ENCODE measurements around the gene TSPAN9.

The TSPAN9 gene

DNA sequence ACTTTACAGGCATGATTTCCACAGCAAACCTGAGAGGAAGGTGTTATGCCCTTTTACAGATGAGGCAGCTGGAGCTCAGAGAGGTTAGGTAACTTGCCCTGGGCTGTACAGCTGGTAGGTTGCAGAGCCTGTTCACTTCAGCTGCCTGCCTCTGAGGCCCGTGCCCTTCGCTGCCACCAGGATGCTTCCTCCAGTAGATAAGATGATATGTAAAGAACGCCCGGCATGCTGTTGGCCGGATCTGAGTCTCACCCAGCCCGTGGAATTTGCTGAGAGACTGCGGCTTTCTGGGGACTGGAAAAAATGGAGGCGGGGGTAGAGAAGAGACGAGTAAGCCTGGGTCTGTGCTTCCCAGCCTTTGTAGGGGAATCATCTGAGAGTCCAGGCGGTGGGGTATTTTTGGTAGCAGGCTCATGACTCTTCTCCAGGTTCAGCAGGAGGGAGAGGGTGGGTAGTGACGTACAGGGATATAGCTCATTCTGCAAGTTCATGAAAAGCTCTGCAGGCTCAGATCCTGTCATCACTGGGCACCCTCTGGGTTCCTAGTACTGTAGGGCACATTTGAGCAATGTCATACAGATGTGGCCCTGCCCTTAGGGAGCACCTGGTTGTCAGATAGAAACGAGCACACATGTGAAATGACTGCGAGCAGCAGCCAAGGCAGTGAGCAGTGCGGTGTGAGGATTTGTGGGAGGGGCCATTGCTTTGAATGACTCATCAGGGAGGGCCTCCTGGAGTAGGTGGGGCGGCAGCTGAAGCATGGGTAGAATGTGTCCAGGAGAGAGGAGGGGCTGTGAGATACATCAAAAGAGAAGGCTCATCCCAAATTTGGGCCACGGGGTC, 159.4 kb downstream of the TSPAN9 start:
- no peak for DNase-seq

DNA sequence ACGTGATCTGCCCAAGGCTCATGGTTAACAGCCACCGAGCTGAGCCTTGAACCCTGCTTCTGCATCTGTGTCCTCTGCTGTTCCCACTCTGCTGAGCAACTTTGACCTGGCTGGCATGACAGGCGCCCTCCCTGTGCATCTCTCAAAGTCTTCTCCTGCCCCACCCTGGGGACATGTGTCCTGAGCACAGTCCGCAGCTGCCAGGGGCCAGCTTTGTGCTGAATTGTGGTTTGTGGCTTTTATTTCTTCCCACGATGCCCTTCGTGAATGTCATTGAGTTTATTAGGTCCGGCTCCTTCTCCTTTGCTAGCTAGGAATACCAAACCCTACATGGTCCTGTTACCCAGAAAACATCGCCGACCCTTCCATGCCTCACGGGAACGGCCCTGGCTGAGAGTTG, 161.0 kb downstream of the TSPAN9 start:
- DNase-seq: no peak

DNA sequence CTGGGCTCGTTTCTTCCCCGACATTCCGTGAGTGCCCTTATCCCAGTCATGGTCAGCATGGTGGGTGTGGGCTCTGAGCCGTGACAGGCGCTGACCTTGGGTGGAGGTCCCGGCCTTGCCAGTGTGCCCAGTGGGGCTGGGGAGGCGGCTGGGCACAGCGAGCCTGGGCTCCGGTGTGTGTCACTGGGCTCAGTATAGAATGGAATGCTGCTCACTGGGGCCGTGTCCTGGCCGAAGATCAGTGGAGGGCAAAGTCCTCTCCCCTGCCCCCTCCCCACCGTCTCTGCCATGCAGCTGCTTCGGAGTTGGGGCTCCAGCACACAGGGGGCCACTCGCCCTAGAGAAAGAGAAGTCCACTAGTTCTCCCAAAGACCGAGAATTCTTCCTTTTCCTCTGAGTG, 164.4 kb downstream of the TSPAN9 start:
- DNase-seq: no peak

DNA sequence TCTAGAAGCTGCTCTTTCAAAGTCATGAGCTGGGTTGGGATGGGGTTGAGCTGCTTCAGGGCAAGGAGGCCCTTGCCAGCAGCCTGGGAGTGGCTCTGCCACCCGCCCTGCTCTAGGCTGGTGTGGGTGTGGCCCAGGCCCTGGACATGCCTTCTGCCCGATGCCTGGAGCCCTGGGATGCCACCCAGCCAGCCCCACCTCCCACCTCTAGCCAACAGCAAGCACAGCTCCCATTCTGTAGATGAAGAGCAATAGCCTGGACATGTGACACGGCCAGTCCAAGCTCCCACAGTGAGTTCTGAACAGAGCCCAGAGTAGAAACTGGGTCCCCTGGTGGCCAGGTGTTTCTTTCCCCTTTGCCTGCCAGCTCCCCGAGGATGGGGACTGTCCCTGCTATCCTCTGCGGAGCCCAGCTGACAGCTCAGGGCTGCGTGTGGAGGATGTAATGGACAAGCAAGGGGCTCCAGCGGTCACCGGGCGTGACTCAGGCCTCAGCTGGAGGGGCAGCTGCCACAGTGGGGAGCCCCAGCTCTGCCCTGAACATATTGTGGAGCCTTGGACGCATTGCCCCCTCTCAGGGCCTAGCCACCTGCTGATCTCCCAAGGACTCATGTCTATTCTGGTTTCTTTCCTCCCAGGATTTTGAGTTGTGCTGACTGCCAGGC, 165.2 kb downstream of the TSPAN9 start:
- no peak for DNase-seq

DNA sequence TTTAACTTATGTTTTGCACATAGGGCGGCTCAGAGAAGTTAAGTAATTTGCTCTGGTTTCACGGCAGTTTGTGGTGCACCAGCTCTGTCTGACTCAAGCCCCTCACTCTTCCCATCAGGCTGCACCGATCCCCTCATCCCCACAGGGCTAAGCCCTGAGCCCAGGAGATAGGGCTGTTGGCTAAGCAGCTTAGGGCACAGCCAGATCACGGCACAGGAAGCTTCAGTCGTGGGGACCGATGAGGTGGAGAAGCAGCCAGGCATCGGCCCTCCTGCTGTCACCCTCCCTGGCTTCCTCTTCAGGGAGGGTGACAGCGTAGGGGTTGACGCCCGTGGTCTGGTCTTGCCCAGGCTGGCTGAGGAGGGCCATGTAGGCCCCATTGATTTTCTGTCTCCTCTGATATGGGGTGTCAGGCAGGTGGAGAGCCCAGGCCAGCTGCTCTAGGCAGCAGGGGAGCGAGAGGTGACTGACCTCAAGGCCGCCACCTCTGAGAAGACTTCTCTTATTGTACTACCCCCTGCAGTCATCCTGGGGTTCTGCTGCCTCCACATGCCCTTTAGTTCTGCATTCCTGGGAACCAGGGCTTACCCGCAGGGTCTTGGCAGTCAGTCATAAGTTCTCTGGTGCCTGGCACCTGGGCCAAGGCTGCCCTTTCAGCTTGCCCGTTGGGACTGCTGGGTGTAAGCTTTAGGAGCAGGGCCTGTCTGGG, 166.4 kb downstream of the TSPAN9 start:
- DNase-seq: no peak

DNA sequence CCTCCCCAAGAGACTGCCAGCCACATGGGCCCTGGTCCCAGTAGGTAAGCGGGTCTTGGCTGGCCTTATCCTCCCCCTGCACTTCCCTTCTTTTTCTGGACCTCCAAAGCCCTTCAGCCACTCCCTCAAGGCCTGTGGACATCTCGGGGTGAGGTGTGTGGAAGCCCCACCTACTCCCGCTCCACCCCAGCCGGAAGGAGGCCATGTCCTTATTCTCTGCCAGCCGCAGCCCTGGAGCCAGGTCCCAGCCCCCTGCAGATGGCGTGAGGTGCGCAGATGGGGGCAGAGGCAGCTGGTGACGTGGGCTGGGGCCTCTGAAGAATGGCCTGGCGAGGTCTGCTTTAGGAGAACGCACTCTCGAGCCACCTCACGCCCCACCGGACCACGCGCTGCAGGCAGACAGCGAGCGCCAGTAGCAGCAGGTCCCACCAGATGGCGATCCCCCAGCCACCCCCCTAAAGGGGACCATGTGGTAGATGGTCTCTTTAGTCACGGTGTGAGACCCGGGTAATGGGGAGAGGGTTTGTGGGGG, 167.1 kb downstream of the TSPAN9 start:
- no peak for DNase-seq

DNA sequence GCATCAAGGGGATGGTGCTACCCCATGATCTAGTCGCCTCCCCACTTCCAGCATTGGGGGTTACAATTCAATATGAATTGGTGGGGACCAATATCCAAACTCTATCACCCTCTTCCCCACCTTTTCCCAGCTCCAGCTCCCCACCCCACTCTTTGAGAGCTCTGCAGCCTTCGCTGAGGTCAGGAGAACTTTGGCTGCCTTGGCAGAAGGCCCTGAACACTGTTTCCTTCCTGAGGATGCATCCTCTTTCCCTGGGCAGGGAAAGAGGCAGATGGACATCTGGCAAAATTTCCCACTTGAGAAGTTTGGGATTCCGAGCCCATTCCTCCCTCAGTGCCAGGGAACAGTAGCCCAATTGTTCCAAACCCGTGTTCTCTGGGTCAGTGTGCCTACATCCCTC, 169.1 kb downstream of the TSPAN9 start:
- no peak for DNase-seq

DNA sequence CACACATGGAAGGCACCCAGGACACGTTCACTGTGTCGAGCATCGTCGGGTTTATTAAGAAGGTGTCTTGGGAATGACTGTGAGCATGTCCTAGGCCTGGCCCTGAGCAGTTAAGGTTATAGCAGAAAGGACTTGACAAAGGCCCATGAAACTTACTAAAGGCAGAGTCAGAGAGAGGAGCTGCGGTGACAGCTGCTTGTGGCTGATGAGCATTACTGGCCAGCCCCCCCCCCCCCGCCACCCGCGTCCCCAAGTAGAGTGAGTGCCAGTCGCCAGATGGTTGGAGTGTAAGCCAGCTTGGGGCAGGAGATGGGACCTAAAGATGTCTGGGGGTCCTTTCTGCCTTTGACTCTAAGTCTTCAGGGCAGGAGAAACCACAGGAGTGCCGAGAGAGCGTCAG, 169.9 kb downstream of the TSPAN9 start:
- DNase-seq: no peak

DNA sequence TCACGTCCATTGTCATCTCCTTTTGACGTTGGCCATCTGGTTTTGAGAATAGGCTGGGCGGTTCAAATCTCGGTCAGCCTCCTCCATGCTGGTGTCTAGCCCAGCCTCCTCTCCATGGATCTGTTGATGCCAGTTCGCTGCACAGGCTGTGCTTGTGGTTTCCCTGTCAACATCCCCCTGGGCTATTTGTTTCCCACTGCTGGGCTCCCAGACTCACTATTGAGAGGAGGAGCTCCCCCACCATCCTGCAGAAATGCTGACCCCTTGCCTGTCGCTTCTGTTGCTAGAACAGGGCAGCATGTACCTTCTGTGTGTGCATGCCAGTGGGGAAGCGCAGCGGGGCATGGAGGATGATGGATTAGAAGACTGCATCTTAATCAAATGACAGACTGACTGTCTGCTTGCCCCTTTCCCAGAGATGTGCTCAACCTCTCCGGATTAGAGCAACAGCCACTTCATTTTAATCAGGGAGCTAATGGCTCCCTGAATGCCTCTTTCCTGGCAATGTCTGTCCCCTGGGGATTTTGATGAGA, 170.5 kb downstream of the TSPAN9 start:
- no peak for DNase-seq

DNA sequence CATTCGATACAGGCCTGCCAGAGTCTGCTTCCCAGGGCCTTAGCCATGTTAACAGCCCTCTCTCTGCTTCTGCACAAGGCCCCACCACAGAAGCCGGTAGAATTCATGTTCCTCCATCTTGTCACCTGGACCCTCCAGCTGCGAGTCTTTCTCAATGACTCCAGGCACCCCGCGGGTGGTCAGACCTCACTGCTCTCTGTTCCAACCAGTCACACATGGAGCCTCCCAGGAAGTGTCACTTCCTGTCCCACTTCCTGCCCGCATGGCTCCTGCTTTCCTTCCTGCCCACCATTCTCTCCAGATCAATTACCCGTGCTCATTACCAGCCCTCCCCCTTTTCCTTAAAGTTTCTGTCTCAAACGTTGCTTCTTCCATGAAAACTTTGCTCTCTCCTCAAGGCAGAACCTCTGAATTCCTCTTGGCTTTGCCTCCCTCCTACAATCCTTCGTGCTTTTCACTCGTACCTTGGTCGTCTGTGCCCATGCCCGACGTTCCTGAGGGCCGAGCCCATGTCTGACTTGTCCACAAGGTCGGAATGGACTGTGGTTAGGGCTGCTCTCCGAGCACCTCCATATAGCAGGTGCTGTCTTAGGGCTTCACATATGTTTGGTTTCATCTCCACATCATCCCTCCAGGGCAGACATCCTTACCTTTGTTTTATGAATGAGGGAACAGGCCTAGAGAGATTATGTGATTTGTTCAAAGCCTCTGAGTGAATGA, 172.1 kb downstream of the TSPAN9 start:
- no peak for DNase-seq

DNA sequence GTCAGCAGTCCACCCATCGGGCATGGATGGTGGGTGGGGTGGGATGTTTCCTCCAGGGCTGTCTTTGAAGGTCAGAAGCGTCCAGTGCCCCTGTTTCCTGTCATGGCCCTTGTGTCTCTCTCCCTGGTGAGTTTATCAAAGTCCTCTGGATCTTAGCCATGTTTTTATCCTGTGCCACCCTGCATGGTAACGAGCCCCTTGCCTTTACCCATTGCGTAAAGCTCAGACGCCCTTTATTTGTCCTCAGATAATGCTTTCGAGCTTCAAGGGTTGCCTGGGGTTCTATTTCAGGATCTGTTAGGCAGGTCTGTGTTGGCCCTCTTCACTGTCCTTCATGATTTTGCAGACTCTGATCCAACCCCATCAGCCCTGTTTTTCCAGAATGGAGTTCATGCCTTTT, 172.9 kb downstream of the TSPAN9 start:
- no peak for DNase-seq

DNA sequence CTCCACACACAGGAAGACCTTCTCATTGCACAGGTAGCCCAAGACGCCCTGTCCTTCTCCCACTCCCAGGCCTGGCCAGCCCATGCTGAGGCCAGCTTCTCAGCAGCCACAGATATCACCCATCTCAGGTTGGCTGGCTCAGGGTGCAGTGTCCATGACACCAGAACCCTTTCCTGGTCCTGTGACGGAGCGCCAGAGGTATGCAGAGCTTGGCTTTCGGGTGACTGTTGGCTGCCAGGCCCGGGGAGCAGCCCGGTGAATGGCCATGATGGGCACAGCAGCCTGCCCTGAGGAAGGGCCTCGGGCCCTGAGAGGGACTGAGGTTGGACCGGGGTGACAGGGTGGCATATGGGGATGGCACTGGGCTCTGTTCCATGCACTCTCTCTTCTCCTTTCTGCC, 173.4 kb downstream of the TSPAN9 start:
- no peak for DNase-seq

DNA sequence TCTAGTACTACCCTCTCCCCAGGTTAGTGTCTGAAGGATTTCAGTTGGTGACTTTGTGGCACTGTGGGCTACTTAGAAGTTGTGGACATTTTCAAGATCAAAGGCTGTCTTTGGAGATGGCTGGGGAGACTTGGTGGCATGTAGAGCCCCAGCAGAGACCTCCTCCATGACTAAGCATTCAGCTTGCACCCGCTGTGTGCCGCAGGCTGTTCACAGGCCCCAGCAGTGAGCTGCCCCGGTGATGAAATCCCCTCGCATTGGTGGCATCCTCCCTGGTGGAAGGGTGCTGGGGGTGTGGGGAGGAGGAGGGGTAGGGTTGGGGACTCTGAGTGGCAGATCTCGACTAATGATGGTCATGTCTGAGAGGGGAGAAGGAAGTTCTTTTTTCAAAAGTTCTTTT, 173.9 kb downstream of the TSPAN9 start:
- no peak for DNase-seq

DNA sequence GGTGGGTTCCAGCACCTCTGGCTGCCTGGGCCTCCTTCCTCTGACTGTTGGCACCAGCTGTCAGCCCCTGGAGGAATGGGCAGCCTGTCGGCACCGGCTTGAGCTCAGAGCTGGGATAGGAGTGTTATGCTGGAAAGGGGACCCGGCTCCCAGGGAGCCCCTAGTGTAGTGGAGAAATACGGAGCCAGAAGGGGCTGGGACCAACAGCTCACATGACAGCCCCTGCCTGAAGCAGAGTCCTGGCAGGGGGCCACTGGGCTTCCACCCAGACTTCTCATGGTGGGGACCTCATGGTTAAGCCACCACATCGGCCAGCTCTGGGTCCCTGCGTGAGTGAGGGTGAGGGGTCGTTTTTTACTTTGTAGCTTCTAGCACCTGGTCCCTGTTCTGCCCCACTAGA, 174.5 kb downstream of the TSPAN9 start:
- DNase-seq: no peak

DNA sequence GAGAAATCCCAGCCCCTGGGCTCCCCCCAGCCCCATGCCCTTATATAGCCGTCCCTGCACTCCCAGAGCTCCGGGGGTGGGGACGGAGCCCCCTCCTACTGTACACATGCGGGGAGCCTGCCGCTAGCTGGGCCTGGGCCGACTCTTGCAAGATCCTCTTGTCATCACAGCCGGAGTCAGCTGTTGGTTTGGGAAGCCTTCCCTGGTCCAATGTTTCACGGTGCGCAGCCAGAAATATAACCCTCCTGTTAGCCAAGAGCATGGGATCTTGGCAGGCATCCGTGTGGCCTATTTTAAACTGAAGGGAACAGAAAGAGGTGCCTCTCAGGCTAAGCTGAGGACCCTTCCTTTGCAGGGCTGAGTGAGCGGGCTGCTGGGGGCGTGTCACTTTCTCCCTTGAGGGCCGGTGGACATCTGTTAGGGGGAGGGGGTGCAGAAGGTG, 175.3 kb downstream of the TSPAN9 start:
- DNase-seq: no peak

DNA sequence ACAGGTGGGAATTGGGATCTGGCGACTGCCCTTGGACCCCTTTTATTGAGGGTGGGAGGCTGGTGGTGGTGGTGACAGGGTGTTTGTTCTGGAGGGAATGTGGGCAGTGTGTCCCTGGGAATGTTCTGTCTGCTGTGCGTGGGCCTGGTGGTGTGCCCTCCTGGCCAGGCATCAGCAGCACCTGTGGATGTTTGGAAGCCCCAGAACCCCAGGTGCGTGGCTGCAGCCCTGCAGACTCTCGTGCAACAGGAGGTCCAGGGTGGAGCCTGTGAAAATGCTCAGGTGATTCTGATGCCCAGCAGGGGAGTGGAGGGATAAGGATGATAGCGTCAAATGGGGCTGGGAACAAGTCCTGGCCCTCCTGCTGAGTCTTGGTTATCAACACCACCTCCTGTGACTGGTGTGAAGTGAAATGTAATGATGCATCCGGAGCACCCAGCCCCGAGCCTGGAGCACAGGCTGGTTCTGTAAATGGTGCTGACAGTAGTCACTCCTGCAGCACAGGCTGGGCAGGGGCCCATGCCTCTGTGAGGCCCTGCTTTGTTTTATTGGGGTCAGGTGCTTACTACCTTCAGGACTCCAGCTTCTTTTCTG, 176.6 kb downstream of the TSPAN9 start:
- no peak for DNase-seq

DNA sequence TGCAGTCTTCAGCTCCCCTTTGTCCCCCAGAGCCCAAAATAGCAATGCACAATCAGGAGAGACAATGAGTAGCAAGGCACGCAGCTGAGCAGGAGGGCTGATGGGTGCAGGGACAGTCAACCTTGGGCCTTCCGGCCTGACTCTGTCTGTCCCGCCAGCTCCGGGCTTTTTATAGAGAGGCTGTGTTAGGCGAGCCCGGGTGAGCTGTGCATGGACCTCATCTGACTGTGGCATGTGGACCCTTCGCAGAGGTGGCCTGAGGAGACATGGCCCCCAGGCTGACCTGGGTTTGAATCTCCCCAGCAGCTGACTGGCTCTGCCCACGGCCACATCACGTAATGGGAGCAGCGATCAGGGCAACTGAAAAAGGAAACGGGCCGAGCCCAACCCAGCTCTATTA, 177.9 kb downstream of the TSPAN9 start:
- DNase-seq: no peak

DNA sequence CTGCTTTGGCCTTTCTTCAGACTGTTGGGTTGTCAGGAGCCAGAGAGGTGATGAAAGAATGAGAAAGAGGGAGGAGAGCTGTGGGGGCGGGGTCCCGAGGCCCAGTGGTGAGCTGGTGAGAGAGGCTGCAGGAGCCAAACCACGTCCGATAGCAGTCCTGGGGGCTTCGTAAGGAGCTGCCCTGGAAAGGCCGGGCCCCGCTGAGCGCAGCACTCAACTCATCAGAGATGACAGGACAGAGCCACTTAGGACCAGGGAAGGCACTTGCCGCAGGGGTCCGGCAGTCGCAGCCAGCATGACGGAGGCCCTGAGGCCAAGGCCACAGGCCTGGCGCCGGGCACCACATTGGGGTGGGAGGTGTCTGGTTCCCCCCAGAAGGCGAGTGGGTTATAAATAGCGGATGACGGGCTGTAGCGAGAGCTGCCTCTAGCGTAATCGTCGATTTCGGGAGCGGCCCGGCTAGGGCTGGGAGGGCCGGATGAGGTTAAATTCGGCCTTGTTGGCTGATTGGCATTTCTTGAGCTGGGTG, 179.0 kb downstream of the TSPAN9 start:
- DNase-seq: no peak

DNA sequence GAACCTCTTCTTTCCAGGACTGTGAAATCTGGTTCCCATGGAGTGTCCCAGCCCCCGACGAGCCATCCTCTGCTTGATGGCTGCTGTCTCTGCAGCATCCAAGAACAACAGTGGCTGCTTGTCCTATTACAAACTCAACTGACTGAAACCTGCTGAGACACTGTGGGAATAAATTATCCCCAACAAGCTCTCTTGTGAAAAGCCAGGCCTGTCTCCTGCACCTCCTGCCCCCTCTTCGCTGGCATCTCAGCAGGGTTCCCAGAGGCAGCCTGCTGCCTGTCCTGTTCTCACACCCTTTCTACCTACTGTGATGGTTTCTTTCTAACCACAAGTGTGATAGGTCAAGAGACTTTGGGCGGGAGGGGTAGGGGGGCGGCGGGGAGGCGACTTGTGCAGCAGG, 180.2 kb downstream of the TSPAN9 start:
- no peak for DNase-seq

DNA sequence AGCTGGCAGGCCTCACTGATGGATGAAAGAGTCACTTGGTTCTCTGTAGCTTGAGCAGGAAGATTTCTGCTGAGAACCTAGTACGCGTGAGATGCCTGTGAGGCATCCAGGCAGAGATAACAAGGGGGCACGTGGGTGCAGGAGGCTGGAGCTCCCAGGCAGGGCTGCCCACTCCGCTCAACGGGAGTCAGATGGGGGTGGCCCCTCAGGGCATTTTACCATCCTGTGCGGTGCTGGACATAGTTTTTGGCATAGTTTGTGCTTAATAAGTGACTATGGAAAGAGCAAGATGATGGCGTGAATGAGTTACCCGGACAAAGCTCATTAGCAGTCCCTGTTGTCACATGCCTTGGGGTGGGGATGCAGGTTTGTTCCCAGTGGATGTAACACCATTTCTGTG, 182.8 kb downstream of the TSPAN9 start:
- no peak for DNase-seq

DNA sequence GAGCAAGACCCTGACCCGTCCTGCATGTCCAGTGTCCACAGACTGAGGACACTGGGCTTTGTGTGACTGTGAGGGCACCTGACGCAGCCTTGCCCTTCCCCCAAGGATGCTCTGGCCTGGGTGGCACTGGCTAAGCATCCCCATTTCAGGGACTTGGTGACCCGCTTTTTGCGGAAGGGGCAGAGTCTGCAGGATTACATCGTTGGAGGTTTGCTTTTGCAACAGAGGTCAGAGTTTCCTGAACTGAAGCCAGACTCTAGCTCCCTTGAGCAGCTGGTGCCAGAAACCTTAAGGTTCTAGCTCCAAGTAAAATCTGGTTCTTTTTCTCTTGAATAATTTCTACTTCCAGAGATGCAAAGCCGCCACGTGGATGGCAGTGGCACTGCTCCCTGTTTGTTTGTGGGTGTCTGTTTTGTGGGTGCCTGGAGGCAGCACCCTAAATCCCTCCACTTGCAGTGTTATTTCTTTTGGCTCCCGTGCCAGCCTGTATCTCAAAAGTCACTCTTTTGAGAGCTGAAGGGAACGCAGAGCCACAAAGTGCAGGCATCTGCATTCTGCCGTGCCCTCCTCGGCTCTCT, 184.7 kb downstream of the TSPAN9 start:
- DNase-seq: no peak

DNA sequence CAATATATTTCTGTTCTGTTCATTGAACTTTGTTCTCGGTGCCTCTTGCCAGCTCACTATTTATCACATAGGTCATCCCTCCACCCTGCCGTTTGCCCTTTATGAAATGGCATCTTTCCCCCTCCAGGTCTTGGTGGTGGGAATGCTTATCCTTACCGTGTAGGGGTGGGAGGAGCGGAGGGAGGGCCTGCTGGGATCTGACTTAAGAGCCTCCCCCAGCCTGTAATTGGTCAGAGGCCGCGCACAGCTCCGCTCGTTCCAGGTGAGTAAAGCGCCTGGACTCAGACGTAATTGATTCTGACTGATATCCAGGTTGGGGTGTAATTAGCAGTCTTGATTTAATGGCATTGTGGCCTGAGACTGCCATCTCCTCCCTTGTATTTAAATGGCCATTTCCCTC, 185.3 kb downstream of the TSPAN9 start:
- no peak for DNase-seq
